CD4-positive, alpha-beta memory T cell (primary cell): ENCODE measurements around the gene GRID2. TPM values are rescaled to one million over a fixed set of nuclear protein-coding genes. Genes with fewer than 3 reads are reported as not detected.

Experiments
- CTCF ChIA-PET: fragments of 350-600 bp; sonication (Branson Sonifier 250); formaldehyde crosslinking; loops from one replicate; lab custom pipeline; 2021; ENCODE audit warnings: inconsistent platforms; ENCODE audit not compliant: partially characterized antibody; lab: Charles Lee
- POLR2A ChIA-PET: fragments of 350-600 bp; sonication (Branson Sonifier 250); formaldehyde crosslinking; loops from one replicate; lab custom pipeline; 2021; ENCODE audit not compliant: partially characterized antibody; lab: Charles Lee
- DNase-seq, 5 donors: peaks; one replicate each; pipeline versions ENCODE4 v3.0.0 to v3.0.0-alpha.2; 2020 to 2022; ENCODE audit warnings: mixed read lengths in 1 of 5
- H3K27ac ChIP-seq: one replicate; pipeline ENCODE4 v1.7.0; 2013; ENCODE audit warnings: low read depth, low read length
- H3K27me3 ChIP-seq: 2 replicates; pipeline ENCODE4 v1.7.0; 2013; ENCODE audit warnings: mild to moderate bottlenecking, low read length, moderate library complexity; ENCODE audit not compliant: insufficient read depth
- H3K36me3 ChIP-seq: 2 replicates; pipeline ENCODE4 v1.7.0; 2013; ENCODE audit warnings: mild to moderate bottlenecking, low read length, moderate library complexity; ENCODE audit not compliant: insufficient read depth
- H3K4me1 ChIP-seq: 2 replicates; pipeline ENCODE4 v1.7.0; 2013; ENCODE audit warnings: mild to moderate bottlenecking, low read length, moderate library complexity; ENCODE audit not compliant: insufficient read depth
- H3K4me3 ChIP-seq, 2 donors: one replicate each; pipeline ENCODE4 v1.7.0; 2013; ENCODE audit warnings: low read length in 2 of 2, mild to moderate bottlenecking in 1 of 2
- H3K9me3 ChIP-seq, 2 donors: one replicate each; pipeline ENCODE4 v1.7.0; 2013; ENCODE audit warnings: low read length in 2 of 2, control low read depth in 1 of 2; ENCODE audit not compliant: control insufficient read depth in 1 of 2
- H3K27ac Mint-ChIP-seq, 7 donors: one replicate each; pipeline ENCODE4 v1.8.0; 2020 to 2021; ENCODE audit warnings: mixed read lengths in 7 of 7, mild to moderate bottlenecking in 6 of 7, inconsistent platforms in 3 of 7, moderate library complexity in 3 of 7
- H3K27me3 Mint-ChIP-seq, 2 donors: one replicate each; pipeline ENCODE4 v1.8.0; 2020 to 2021; ENCODE audit warnings: mixed read lengths in 2 of 2
- H3K36me3 Mint-ChIP-seq, 2 donors: one replicate each; pipeline ENCODE4 v1.8.0; 2020 to 2021; ENCODE audit warnings: mixed read lengths in 2 of 2, inconsistent platforms in 1 of 2, mild to moderate bottlenecking in 1 of 2
- H3K4me1 Mint-ChIP-seq, 4 donors: one replicate each; pipeline ENCODE4 v1.8.0; 2020 to 2021; ENCODE audit warnings: mixed read lengths in 4 of 4, mild to moderate bottlenecking in 1 of 4
- H3K4me3 Mint-ChIP-seq, 8 donors: one replicate each; pipeline ENCODE4 v1.8.0; 2020 to 2021; ENCODE audit warnings: mixed read lengths in 8 of 8, mild to moderate bottlenecking in 7 of 8, moderate library complexity in 6 of 8, inconsistent platforms in 3 of 8
- H3K9me3 Mint-ChIP-seq, 8 donors: one replicate each; pipeline ENCODE4 v1.8.0; 2020 to 2021; ENCODE audit warnings: mixed read lengths in 8 of 8, mild to moderate bottlenecking in 5 of 8, inconsistent platforms in 3 of 8, moderate library complexity in 1 of 8
- intact Hi-C: fragments of 100-400 bp; cut with micrococcal nuclease; formaldehyde crosslinking; loops from one replicate; pipeline ENCODE4 v1.15.1; 2023
- polyA plus RNA-seq, 2 donors: library from polyadenylated mRNA; unstranded; fragments of 300-500 nt; fragmentation: Illumina TruSeq; gene quantifications; one replicate each; pipeline ENCODE4 v1.2.3, GENCODE V29; 2021
- total RNA-seq, 2 experiments: library from RNA; stranded (reverse); gene quantifications; one replicate each; pipeline ENCODE4 v1.2.3, GENCODE V29; 2021

The GRID2 gene
- total and polyA plus RNA-seq, 4 experiments from 2014 or later = not detected

DNA sequence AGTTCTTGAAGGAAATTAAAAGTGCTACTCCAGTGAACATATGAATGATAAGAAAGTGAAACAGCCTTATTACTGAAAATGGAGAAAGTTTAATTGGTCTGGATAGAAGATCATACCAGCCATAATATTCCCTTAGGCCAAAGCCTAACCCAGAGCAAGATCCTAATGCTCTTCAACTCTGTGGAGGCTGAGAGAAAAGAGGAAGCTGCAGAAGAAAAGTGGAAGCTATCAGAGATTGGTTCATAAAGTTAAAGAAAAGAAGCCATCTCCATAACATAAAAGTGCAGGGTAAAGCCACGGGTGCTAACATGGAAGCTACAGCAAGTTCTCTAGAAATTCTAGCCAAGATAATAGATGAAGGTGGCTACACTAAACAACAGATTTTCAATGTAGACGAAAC, 1439.3 kb downstream of the GRID2 start:
- Mint-ChIP-seq H3K27ac (no peak overlapping the region), H3K4me1 (no peaks in the 10 kb centered on the region), H3K4me3 (no peak overlapping the region), H3K36me3 (no peaks in the 10 kb centered on the region), H3K27me3 (no peaks in the 10 kb centered on the region), H3K9me3 (peaks cover 0 to 3% (median 0%) of the 10 kb centered on the region in 8 donors)
- H3K36me3 ChIP-seq = no peaks in the 10 kb centered on the region
- ChIA-PET POLR2A (no interaction called here), CTCF (no interaction called here)
- H3K4me1 ChIP-seq = no peaks in the 10 kb centered on the region
- no peaks in the 10 kb centered on the region for H3K9me3 ChIP-seq
- no peaks in the 10 kb centered on the region for H3K27me3 ChIP-seq
- no peak for DNase-seq
- intact Hi-C loops = no loop called here
- H3K4me3 ChIP-seq = no peak overlapping the region
- no peak overlapping the region for H3K27ac ChIP-seq

DNA sequence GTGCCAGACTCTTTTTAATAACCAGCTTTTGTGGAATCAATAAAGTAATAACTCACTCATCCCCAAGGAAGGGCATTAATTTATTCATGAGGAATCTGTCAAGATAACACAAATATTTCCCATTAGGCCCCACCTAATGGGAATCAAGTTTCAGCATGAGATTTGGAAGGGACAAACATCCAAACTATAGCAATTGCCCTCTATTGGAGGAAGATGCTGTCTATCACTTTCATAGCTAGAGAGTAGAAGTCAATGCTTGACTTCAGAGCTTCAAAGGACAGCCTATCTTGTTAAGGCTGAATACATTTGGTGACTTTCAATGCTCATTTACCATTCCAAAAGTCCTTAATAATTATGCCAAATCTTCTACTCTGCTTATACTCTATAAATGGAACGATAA, 1439.9 kb downstream of the GRID2 start:
- CTCF ChIA-PET = no interaction called here
- intact Hi-C loops = no loop called here

DNA sequence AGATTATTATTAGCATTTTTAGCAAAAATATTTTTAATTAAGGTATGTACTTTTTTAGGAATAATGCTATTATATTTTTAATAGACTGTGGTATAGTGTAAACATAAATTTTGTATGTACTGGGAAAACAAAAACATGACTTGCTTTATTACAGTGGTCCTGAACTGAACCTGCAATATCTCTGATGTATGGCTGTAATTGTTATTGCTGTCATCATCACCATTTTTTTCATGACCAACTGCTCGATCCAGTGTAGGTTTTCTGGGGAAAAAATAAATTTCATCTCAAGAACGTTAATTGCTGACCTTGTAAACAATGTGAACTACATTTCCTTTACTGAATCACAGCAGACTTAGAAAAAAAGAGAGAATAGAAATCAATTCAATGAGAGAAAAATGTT, 1441.2 kb downstream of the GRID2 start:
- no peaks in the 10 kb centered on the region for H3K4me1 Mint-ChIP-seq

More for the DNA sequence above, 1439.9 kb downstream of the GRID2 start:
- no peak for DNase-seq
- H3K27me3 Mint-ChIP-seq = no peaks in the 10 kb centered on the region
- no peak overlapping the region for H3K27ac ChIP-seq
- H3K4me1 ChIP-seq = no peaks in the 10 kb centered on the region
- H3K9me3 ChIP-seq = no peaks in the 10 kb centered on the region
- POLR2A ChIA-PET = no interaction called here
- no peak overlapping the region for H3K4me3 Mint-ChIP-seq
- H3K4me1 Mint-ChIP-seq = no peaks in the 10 kb centered on the region
- peaks cover 0 to 3% (median 0%) of the 10 kb centered on the region in 8 donors for H3K9me3 Mint-ChIP-seq
- H3K4me3 ChIP-seq = no peak overlapping the region
- H3K27ac Mint-ChIP-seq = peak overlapping the region in 1 of 7 donors; percentile 65
- H3K36me3 Mint-ChIP-seq = no peaks in the 10 kb centered on the region
- no peaks in the 10 kb centered on the region for H3K36me3 ChIP-seq
- no peaks in the 10 kb centered on the region for H3K27me3 ChIP-seq

DNA sequence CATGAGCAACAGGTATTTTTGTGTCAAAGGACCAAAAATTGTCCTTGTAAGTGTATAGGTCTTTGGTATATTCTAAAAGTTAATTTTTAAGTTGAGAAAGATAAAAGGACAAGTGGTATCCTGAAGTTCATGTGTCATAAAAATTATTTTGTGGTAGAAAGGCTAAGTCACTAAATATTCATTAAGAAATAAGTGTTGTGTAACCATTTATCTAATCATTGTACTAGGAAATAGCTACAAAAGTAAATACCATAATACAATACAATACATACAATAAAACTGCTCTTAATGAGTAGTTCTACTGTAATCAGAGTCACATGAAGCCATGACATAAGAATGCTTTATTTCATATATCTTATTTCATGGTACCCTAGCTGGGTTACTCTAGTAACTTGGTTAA, 1442.3 kb downstream of the GRID2 start:
- ChIA-PET CTCF (no interaction called here), POLR2A (no interaction called here)
- Mint-ChIP-seq H3K36me3 (no peaks in the 10 kb centered on the region), H3K27ac (no peak overlapping the region), H3K9me3 (peaks cover 0 to 3% (median 0%) of the 10 kb centered on the region in 8 donors), H3K27me3 (no peaks in the 10 kb centered on the region), H3K4me3 (no peak overlapping the region), H3K4me1 (no peaks in the 10 kb centered on the region)
- H3K36me3 ChIP-seq = no peaks in the 10 kb centered on the region
- H3K4me3 ChIP-seq = no peak overlapping the region
- no peaks in the 10 kb centered on the region for H3K27me3 ChIP-seq
- no peak for DNase-seq
- intact Hi-C loops = no loop called here
- H3K4me1 ChIP-seq = no peaks in the 10 kb centered on the region
- H3K27ac ChIP-seq = no peak overlapping the region
- H3K9me3 ChIP-seq = no peaks in the 10 kb centered on the region

More for the DNA sequence above, 1441.2 kb downstream of the GRID2 start:
- peaks cover 0 to 3% (median 0%) of the 10 kb centered on the region in 8 donors for H3K9me3 Mint-ChIP-seq
- no peaks in the 10 kb centered on the region for H3K4me1 ChIP-seq
- no peaks in the 10 kb centered on the region for H3K27me3 Mint-ChIP-seq
- H3K27ac Mint-ChIP-seq = no peak overlapping the region
- H3K36me3 Mint-ChIP-seq = no peaks in the 10 kb centered on the region
- H3K27ac ChIP-seq = no peak overlapping the region
- ChIA-PET CTCF (no interaction called here), POLR2A (no interaction called here)
- intact Hi-C loops = no loop called here
- H3K4me3 ChIP-seq = no peak overlapping the region
- H3K4me3 Mint-ChIP-seq = no peak overlapping the region
- no peaks in the 10 kb centered on the region for H3K27me3 ChIP-seq
- no peaks in the 10 kb centered on the region for H3K36me3 ChIP-seq
- DNase-seq = no peak
- no peaks in the 10 kb centered on the region for H3K9me3 ChIP-seq

DNA sequence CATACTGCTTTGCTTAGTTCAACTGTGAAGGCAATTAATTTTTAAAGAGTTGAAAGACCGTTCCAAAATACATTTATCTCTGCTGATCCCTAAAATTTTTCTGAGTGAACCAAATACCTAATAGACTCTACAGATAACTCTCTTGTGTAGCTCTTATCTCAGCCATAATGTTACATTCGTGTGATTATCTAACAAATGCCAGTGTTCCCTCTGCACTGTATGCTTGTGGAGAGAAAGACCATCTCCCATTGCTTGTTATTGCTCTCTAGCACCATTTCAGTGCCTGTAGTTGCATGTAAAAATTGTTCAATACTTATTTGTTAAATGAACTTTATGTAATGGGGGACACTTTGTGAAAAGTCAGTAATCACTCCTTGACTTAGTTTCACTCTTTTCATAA, 1443.5 kb downstream of the GRID2 start:
- Mint-ChIP-seq H3K27ac (no peak overlapping the region), H3K36me3 (no peaks in the 10 kb centered on the region), H3K4me3 (no peak overlapping the region), H3K9me3 (peaks cover 0 to under 1% (median 0%) of the 10 kb centered on the region in 8 donors), H3K4me1 (no peaks in the 10 kb centered on the region), H3K27me3 (peaks cover 0 to 2% of the 10 kb centered on the region in 2 donors)
- no peak for DNase-seq
- no peak overlapping the region for H3K4me3 ChIP-seq
- H3K9me3 ChIP-seq = no peaks in the 10 kb centered on the region
- no peak overlapping the region for H3K27ac ChIP-seq
- H3K36me3 ChIP-seq = no peaks in the 10 kb centered on the region
- H3K27me3 ChIP-seq = no peaks in the 10 kb centered on the region
- ChIA-PET POLR2A (no interaction called here), CTCF (interaction anchor here (0.9 kb wide), 1 partner anchor 12 kb away, joined by 3 read pairs; no protein-coding TSS in a partner anchor)
- intact Hi-C loops = no loop called here
- no peaks in the 10 kb centered on the region for H3K4me1 ChIP-seq

DNA sequence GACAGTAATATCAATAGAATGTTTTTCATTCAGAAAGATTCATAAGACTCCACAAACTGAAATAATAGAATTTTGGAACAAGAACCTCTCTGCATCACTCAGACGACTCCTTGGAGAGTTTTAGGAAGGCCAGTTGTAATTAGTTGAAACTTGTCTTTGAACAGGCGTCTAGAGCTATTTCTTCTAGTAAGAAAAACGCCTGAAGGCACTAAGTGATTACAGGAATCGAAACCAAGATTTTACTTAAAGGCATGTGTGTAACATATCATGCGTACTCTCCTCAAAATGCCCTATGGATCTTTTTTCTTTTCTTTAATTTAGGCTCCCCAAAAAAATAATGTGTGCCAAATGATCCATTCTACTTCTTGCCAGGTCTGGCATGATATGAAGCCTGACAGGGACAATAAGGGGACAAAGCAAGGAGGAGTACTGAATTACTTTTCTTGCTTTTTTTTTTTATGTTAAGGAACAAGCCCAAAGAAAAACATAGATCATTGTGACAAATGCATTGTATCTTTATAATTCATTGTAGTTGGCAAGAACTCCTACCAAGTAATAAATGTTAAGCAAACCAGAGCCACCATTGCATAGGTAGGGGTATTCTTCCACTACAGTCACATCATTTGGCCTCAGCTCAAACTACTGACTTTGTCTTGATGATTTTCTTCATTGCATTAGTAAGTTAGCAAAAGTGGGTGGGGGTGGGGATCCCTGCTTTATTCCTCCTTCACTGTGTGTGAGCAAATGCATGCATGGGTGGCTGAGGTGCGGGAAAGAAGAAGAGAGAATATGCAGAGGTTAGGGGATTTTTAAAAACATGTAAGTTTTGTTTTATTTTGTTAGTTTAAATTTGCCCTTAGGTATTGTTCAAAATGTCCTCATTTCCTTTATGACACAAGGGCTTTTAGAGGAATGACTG, 1444.9 kb downstream of the GRID2 start:
- no peak for DNase-seq
- Mint-ChIP-seq H3K4me1 (no peaks in the 10 kb centered on the region), H3K27ac (no peak overlapping the region), H3K27me3 (peaks cover 0 to 2% of the 10 kb centered on the region in 2 donors), H3K36me3 (no peaks in the 10 kb centered on the region), H3K4me3 (no peak overlapping the region), H3K9me3 (no peaks in the 10 kb centered on the region)
- Histone ChIP-seq H3K27ac (no peak overlapping the region), H3K4me3 (no peak overlapping the region), H3K36me3 (no peaks in the 10 kb centered on the region), H3K4me1 (no peaks in the 10 kb centered on the region), H3K27me3 (no peaks in the 10 kb centered on the region), H3K9me3 (no peaks in the 10 kb centered on the region)
- intact Hi-C loops = no loop called here
- POLR2A ChIA-PET = no interaction called here
- CTCF ChIA-PET = no interaction called here

DNA sequence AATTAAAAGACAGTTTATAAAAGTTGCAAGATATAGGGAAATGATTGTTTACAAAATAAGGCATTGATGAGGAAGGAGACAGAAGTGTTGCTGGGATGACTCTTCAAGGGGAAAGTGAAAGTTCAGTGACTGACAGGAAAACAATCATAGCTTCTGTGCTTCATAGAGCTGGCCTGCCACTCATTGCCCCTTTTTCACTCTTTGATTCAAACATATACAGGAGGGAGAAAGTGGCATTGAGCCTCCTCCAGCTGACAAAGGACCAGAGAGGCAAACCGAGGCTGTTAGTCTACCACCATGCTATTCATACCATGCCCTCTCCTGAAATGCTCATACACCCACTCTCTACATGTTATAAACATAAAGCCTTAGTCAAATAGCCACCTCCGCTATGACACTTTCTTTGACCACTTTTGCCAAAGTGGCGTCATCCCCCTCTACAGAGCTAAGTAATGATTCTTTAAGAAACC, 1445.6 kb downstream of the GRID2 start:
- H3K27ac Mint-ChIP-seq = no peak overlapping the region
- H3K27me3 Mint-ChIP-seq = peaks cover 0 to 2% of the 10 kb centered on the region in 2 donors
- no peaks in the 10 kb centered on the region for H3K9me3 ChIP-seq
- no peak overlapping the region for H3K27ac ChIP-seq
- no peaks in the 10 kb centered on the region for H3K27me3 ChIP-seq
- H3K36me3 ChIP-seq = no peaks in the 10 kb centered on the region
- intact Hi-C loops = no loop called here
- ChIA-PET POLR2A (no interaction called here), CTCF (interaction anchor here (1.4 kb wide), 1 partner anchor 14 kb away, joined by 3 read pairs; no protein-coding TSS in a partner anchor)
- H3K36me3 Mint-ChIP-seq = no peaks in the 10 kb centered on the region
- H3K4me1 Mint-ChIP-seq = no peaks in the 10 kb centered on the region
- H3K4me3 ChIP-seq = no peak overlapping the region
- no peaks in the 10 kb centered on the region for H3K9me3 Mint-ChIP-seq
- H3K4me1 ChIP-seq = no peaks in the 10 kb centered on the region
- no peak for DNase-seq
- no peak overlapping the region for H3K4me3 Mint-ChIP-seq
